ENCODE results near the gene TFDP1.

Gene TFDP1

GRCh38 chr13:113598481-113598880 lies 13.9 kb downstream of the TFDP1 start:
- no peak for TF ChIP-seq CTCF (conservative IDR thresholded peaks at IDR 0.05; ENCODE audit: low read depth)
- POLR2A ChIA-PET (ENCODE audit: low non-redundant PET): no interaction called here
- no peak overlapping the region for H3K27ac ChIP-seq
- CTCF ChIA-PET: no interaction called here
- DNase-seq (ENCODE audit: low spot score): no peak

DNA sequence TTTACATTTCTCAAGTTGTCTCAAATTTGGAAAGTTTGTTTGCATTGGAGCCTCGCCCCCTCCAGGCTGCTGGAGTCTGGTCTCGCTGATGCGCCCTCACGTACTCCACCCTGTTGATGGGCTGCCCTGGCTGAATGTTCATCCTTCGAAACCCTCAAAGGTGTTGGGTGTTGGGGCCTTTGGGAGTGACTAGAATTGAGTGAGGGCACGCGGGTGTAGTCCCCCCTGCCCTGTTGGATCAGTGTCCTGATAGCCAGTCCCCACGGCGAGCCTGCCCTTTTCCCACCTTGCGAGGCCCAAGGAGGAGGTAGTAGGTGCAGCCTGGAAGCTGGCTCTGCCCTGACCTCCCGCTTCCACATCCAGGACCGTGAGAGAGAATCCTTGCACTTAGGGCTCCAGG lies 14.8 kb downstream of the TFDP1 start:
- DNase-seq (ENCODE audit: low spot score): no peak
- ChIA-PET POLR2A (ENCODE audit: low non-redundant PET) (no interaction called here), CTCF (no interaction called here)
- no peak overlapping the region for H3K27ac ChIP-seq
- no peak for TF ChIP-seq CTCF (conservative IDR thresholded peaks at IDR 0.05; ENCODE audit: low read depth)

GRCh38 chr13:113601166-113602070 lies 16.9 kb downstream of the TFDP1 start:
- CTCF ChIA-PET: interaction anchor here (0.7 kb wide), 1 partner anchor 96 kb away, joined by 3 read pairs; no protein-coding TSS in a partner anchor
- no peak overlapping the region; the same call in 1 of the 2 replicates for H3K27ac ChIP-seq
- POLR2A ChIA-PET (ENCODE audit: low non-redundant PET): no interaction called here
- no peak for TF ChIP-seq CTCF (conservative IDR thresholded peaks at IDR 0.05; ENCODE audit: low read depth)
- DNase-seq (ENCODE audit: low spot score): no peak

DNA sequence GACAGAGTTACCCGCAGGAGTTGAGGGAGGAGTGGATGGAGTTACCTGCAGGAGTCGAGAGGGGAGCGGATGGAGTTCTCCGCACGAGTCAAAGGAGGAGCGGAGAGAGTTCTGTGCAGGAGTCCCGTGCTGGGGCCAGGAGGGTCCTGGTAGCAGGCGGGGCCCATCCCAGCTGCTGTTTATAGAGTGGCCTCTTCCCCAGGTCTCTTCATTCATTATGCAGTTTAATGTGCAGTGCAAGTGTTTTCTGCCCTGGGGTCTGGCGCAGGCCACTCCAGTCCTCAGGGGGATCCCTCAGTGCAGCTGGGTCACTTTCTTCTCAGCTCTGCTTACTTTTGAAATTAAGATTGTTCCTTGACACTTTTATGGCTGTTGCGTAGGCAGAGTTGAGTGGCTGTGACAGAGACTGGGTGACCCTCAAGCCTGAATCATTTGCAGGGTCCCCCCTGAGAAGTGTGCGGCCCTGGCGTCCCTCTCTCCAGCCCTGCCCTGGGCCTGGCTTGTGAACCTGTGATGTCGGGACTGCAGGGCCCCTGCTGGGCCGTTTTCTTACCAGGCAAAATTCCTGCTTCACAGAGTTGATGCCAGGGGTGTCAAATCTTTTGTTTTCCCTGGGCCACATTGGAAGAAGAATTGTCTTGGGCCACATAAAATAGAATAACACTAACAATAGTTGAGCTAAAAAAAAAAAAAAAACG lies 17.9 kb downstream of the TFDP1 start:
- POLR2A ChIA-PET (ENCODE audit: low non-redundant PET): interaction anchor here (0.5 kb wide), 1 partner anchor 542 kb away, joined by 7 read pairs; no protein-coding TSS in a partner anchor
- H3K27ac ChIP-seq: no peak overlapping the region
- CTCF ChIA-PET: no interaction called here
- DNase-seq (ENCODE audit: low spot score): no peak
- TF ChIP-seq CTCF (conservative IDR thresholded peaks at IDR 0.05; ENCODE audit: low read depth): no peak

- no peak for DNase-seq (ENCODE audit: low spot score)
- no peak overlapping the region for H3K27ac ChIP-seq
- POLR2A ChIA-PET (ENCODE audit: low non-redundant PET): no interaction called here
- TF ChIP-seq CTCF (conservative IDR thresholded peaks at IDR 0.05; ENCODE audit: low read depth): no peak
- CTCF ChIA-PET: interaction anchor here (0.6 kb wide), 1 partner anchor 636 kb away, joined by 4 read pairs; no protein-coding TSS in a partner anchor
Observed at GRCh38 chr13:113603116-113603710, 18.7 kb downstream of the TFDP1 start.

GRCh38 chr13:113604186-113604585 lies 19.6 kb downstream of the TFDP1 start:
- TF ChIP-seq CTCF (conservative IDR thresholded peaks at IDR 0.05; ENCODE audit: low read depth): no peak
- CTCF ChIA-PET: no interaction called here
- POLR2A ChIA-PET (ENCODE audit: low non-redundant PET): no interaction called here
- DNase-seq (ENCODE audit: low spot score): no peak
- 0 out of 2 replicates have a peak overlapping the region, but pooled peaks have one; percentile 2 for H3K27ac ChIP-seq

Data from RWPE1 (cell line).